Rectal smooth muscle tissue (tissue), 1 donor: ENCODE data around the gene DRG2.

Experiments used
- H3K27ac ChIP-seq: one replicate; pipeline ENCODE4 v1.7.0; 2013; ENCODE audit warnings: low read depth, low read length, inconsistent platforms
- H3K27me3 ChIP-seq: one replicate; pipeline ENCODE4 v1.7.0; 2013; ENCODE audit warnings: low read length; ENCODE audit not compliant: control insufficient read depth, insufficient read depth
- H3K36me3 ChIP-seq: one replicate; pipeline ENCODE4 v1.7.0; 2013; ENCODE audit warnings: low read length; ENCODE audit not compliant: control insufficient read depth, insufficient read depth
- H3K4me1 ChIP-seq: one replicate; pipeline ENCODE4 v1.7.0; 2013; ENCODE audit warnings: low read length; ENCODE audit not compliant: control insufficient read depth, insufficient read depth
- H3K4me3 ChIP-seq: one replicate; pipeline ENCODE4 v1.7.0; 2013; ENCODE audit warnings: low read length
- H3K9ac ChIP-seq: one replicate; pipeline ENCODE4 v1.7.0; 2013; ENCODE audit warnings: low read length

The DRG2 gene, protein sequence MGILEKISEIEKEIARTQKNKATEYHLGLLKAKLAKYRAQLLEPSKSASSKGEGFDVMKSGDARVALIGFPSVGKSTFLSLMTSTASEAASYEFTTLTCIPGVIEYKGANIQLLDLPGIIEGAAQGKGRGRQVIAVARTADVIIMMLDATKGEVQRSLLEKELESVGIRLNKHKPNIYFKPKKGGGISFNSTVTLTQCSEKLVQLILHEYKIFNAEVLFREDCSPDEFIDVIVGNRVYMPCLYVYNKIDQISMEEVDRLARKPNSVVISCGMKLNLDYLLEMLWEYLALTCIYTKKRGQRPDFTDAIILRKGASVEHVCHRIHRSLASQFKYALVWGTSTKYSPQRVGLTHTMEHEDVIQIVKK

DNA sequence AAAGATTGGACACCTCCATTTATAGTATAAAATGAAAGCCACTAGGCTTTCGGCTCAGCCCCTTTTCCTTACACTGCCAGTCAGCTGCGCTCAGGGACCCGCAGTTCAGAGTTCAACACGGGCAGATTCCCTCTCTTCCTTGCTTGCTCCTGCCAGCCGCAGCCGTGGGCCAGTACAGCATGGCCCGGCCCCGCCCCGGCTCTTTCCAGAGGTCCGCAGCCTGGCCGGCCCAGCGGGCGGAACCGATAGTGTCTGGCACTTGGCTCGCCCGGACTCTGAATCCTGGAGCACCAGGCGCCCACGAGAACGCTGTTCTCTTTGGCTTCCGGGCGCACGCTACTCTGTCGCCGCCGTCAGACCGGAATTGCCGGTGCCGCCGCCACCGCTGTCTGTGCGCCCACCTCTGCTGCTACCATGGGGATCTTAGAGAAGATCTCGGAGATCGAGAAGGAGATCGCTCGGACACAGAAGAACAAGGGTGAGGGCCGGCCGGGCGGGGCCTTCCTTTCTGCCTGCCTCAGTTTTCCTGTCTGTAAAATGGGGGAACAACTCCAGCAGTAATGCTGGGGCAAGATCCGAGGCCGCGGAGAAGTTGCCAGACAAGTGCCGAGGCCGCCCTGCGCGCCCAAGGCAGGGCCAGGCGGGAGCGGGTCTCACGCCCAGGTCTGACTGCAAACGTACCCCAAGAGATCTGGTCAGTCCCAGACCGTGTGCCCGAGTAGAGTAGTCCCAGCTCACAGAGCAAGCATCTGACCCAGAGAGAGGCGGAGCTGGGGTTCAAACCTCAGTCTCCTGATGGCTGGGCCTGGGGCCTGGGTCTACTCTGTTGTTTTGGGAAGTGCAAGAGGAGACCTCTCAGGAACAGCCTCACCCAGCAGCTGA lies at the start of gene DRG2:
Gene DRG2 (plus strand): TSS at position 339 of the 882 bp plus-strand sequence. CDS start 76 bp downstream, at position 415.
- Histone ChIP-seq H3K4me1 (peaks cover 7% of the 10 kb centered on the region), H3K27ac (peak within 1 kb of the TSS; percentile 65), H3K27me3 (no peaks in the 10 kb centered on the region), H3K9ac (peak within 1 kb of the TSS; percentile 39), H3K4me3 (peak within 1 kb of the TSS; percentile 90), H3K36me3 (no peaks in the 10 kb centered on the region)

GRCh38 chr17:18038149-18038850 lies 49.4 kb upstream of the DRG2 start:
- peaks cover 14% of the 10 kb centered on the region for H3K4me1 ChIP-seq
- H3K36me3 ChIP-seq: no peaks in the 10 kb centered on the region
- H3K4me3 ChIP-seq: peak overlapping the region; percentile 93
- H3K27me3 ChIP-seq: no peaks in the 10 kb centered on the region
- peak overlapping the region; percentile 24 for H3K9ac ChIP-seq
- peak overlapping the region; percentile 76 for H3K27ac ChIP-seq

DNA sequence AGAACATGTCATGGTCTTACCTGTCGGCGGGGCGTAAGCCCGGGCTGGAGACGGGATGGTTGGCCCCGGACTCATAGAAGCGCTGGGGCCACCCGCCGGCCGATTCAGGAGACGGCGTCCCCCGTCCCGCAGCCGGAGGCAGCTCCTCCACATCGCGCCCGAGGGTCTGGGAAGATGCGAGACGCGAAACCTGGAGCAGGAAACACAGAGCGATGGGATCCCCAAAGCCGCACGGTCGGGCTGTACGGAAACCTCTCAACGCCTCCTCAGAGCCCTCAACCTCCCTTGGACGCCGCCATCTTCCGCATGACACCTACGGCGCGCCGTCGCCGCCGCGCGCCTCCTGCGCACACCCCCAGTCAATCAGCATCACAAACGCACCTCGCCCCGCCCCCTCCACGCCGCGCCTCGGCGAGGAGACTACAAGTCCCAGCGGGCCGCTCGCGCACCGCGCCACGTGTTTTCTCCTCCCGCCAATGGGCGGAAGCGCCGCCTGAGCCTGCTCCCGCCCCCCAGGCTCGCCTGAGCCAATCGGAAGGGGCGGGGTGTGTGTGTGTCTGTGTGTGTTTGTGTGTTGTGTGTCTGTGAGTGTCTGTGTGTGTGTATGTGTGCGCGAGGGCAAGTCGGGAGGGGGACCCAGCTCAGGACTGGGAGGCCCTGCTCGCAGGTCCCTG lies 48.8 kb upstream of the DRG2 start, which contains the start of the genes ATPAF2 and GID4:
Gene ATPAF2 (minus strand): TSS at position 308 of the 674 bp plus-strand sequence. CDS start 155 bp downstream, at position 153.
Gene GID4 (plus strand): TSS at position 548 of the 674 bp plus-strand sequence. CDS start 57 bp downstream, at position 605.
- Histone ChIP-seq H3K4me1 (peaks cover 14% of the 10 kb centered on the region), H3K4me3 (peak within 1 kb of the TSS; percentile 93), H3K27ac (peak within 1 kb of the TSS; percentile 78), H3K36me3 (no peaks in the 10 kb centered on the region), H3K9ac (peak within 1 kb of the TSS; percentile 32), H3K27me3 (no peaks in the 10 kb centered on the region)

DNA sequence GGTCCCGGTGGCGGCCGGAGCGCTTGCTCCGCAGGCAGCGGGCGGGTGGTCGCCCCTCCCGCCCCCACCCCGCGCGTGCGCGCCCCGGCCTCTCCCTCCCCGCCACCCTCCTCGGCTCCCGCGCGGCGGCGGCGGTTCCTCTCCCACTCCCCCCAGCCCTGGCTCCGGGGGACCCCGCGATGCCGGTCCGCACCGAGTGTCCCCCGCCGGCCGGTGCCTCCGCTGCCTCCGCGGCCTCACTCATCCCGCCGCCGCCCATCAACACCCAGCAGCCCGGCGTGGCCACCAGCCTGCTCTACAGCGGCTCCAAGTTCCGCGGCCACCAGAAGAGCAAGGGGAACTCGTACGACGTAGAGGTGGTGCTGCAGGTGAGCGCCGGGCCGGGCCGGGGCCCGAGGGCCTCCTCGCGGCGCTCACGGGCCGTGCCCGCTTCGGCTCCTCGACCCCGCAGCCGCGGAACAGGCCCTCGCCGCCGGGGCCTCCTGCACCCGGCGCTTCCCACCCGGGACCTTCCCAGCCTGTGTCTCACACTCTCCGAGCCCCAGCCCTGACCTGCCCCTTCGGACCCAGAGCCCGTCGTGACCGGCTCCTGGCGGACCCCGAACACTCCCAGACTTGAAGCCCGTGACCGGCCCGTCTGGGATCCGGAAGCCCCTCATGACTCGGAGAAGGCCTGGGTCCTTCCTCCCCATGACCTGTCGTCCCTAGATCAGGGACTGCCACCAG lies 48.0 kb upstream of the DRG2 start:
- H3K4me3 ChIP-seq: peak overlapping the region; percentile 88
- peak overlapping the region; percentile 32 for H3K9ac ChIP-seq
- H3K4me1 ChIP-seq: peaks cover 14% of the 10 kb centered on the region
- H3K36me3 ChIP-seq: no peaks in the 10 kb centered on the region
- peak overlapping the region; percentile 78 for H3K27ac ChIP-seq
- no peaks in the 10 kb centered on the region for H3K27me3 ChIP-seq

DNA sequence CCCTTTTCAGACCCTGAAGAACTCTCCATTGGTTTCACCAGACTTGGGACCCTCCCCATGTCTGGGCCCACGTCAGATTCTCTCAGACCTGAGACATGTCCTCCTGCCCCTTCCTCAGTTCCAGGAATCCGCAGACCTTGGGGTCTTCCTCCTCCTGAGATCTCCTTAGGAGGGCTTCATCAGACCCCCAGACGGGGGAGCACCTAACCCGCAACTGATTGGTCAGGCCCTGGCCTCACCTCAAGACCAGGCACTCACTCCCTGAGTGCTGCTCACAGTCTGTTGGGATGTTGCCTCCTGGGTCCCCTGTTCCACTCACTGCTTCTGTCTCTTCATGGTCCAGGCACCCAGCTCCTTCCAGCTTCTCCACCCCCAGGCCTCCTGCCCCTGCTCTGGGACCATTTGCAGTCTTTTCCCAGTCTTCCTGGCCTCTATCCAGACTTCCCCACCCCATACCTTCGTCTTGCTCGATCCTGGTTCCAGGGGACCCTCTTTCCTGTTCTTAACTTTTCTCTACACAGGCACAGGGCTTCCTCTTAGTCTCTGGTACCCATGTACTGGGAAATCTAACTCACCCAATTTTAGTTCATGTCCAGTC lies 47.4 kb upstream of the DRG2 start:
- Histone ChIP-seq H3K9ac (peak overlapping the region; percentile 32), H3K27ac (no peak overlapping the region), H3K4me3 (peak overlapping the region; percentile 88), H3K4me1 (peaks cover 14% of the 10 kb centered on the region), H3K36me3 (no peaks in the 10 kb centered on the region), H3K27me3 (no peaks in the 10 kb centered on the region)

DNA sequence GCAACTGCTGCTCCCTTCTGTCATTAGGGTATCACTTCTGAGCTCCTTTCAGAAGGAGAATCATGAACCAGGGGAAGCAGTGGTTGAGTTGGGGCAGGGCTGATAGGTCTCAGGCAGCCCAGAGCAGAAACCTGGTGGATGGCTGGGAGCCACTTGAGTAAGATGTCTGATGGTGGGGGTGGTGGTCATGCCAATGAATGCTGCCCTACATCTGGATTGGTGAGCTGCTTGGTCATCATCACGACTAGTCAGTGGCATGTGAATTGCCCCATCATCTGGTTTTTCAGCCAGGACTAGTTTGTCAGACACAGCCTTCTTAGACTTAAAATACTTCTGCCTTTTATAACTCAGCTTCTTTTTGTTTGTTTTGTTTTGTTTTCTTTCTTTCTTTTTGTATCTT lies 46.0 kb upstream of the DRG2 start:
- Histone ChIP-seq H3K27me3 (no peaks in the 10 kb centered on the region), H3K36me3 (no peaks in the 10 kb centered on the region), H3K27ac (no peak overlapping the region), H3K4me1 (peaks cover 14% of the 10 kb centered on the region), H3K4me3 (no peak overlapping the region), H3K9ac (no peak overlapping the region)

- Histone ChIP-seq H3K27me3 (no peaks in the 10 kb centered on the region), H3K36me3 (peaks cover 3% of the 10 kb centered on the region), H3K4me3 (no peak overlapping the region), H3K9ac (no peak overlapping the region), H3K27ac (no peak overlapping the region), H3K4me1 (peaks cover 13% of the 10 kb centered on the region)
These were observed 44.8 kb upstream of the DRG2 start for GRCh38 chr17:18042983-18043382.

GRCh38 chr17:18043491-18043890 lies 44.3 kb upstream of the DRG2 start:
- Histone ChIP-seq H3K9ac (no peak overlapping the region), H3K4me3 (no peak overlapping the region), H3K36me3 (peaks cover 3% of the 10 kb centered on the region), H3K27me3 (no peaks in the 10 kb centered on the region), H3K4me1 (peaks cover 9% of the 10 kb centered on the region), H3K27ac (no peak overlapping the region)

GRCh38 chr17:18044609-18045008 lies 43.1 kb upstream of the DRG2 start:
- no peaks in the 10 kb centered on the region for H3K27me3 ChIP-seq
- peaks cover 9% of the 10 kb centered on the region for H3K4me1 ChIP-seq
- no peak overlapping the region for H3K4me3 ChIP-seq
- no peak overlapping the region for H3K9ac ChIP-seq
- H3K27ac ChIP-seq: no peak overlapping the region
- peaks cover 3% of the 10 kb centered on the region for H3K36me3 ChIP-seq

DNA sequence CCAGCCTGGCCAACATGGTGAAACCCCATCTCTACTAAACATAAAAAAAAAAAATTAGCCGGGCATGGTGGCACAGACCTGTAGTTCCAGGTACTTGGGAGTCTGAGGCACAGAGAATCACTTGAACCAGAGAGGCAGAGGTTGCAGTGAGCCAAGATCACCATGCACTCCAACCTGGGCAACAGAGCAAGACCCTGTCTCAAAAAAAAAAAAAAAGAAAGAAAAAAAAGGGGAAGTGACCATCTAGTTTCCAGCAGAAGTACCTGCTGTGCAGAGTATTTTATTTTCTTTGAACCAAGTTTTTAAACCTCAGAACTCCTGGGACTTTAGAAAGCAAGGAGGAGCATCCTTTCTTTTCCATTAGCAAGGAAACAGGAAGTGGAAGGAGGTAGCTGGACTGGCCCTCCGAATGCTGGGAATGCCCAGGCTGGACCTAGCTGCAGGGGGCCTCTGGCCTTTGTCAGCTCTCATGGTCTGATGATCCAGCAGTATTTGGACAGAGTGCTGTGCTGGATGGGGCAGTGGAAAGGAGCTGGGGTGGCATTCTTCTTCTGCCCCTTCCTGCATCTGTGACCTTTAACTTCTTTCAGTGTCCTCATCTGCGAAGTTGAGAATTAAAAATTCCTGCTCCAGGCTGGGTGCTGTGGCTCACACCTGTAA lies 41.9 kb upstream of the DRG2 start:
- H3K9ac ChIP-seq: no peak overlapping the region
- no peaks in the 10 kb centered on the region for H3K27me3 ChIP-seq
- no peak overlapping the region for H3K27ac ChIP-seq
- peaks cover under 1% of the 10 kb centered on the region for H3K4me1 ChIP-seq
- H3K36me3 ChIP-seq: peaks cover 3% of the 10 kb centered on the region
- H3K4me3 ChIP-seq: no peak overlapping the region
